DMS53 (cell line): ENCODE measurements around the gene TMEM131L.
"Not testable (repeated sequence)": the region's sequence is repeated elsewhere in the genome, so short reads cannot be mapped to it uniquely, and the experiment has no call there.

Experiments used
- DNase-seq: peaks from one replicate; lab custom pipeline; 2025; lab: John Stamatoyannopoulos, UW

Gene TMEM131L

DNA sequence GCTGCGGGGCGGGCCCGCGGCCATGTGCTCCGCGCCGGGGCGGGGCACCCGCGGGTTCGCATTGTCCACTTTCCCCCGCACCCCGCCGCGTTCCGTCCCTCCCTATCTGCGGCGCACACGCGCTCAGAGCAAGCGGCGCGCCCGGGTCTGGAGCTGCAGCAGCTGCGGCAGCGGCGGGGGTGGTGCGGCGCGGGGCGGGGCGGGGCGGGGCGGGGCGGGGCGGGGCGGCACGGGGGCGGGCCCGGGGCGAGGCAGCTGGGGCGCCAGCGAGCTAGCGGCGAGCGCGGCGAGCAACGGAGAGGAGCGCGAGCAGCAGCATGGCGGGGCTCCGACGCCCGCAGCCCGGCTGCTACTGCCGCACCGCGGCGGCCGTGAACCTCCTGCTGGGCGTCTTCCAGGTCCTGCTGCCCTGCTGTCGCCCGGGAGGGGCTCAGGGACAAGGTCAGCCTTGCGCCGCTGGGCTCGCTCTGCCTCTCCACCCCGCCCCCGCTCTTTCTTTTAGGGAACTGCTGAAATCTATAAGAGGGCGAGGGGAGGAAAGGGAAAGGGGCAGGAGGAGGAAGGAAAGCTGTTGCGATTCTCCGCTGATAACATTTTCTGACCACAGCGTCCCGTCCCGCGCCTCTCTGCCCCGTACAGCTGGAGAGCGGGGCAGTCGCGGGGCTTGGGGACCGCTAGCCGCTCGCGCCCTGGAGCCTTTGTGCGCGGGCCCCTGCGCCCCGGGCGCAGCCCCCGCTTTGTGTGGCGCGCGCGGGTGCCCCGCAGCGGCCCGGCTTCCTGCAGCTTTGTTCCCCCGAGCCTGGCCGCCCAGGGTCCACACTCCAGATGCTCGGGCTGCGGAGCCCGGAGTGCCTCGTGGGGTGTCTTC lies at the start of gene TMEM131L:
Gene TMEM131L (plus strand): TSS at position 280 of the 868 bp plus-strand sequence. CDS start 38 bp downstream, at position 318.
- DNase-seq, result peak; percentile 89

GRCh38 chr4:153416456-153416855 lies 49.7 kb upstream of the TMEM131L start:
- DNase-seq, result not testable (repeated sequence)

- DNase-seq, result no peak
Observed at GRCh38 chr4:153418121-153418520, 48.0 kb upstream of the TMEM131L start.

DNA sequence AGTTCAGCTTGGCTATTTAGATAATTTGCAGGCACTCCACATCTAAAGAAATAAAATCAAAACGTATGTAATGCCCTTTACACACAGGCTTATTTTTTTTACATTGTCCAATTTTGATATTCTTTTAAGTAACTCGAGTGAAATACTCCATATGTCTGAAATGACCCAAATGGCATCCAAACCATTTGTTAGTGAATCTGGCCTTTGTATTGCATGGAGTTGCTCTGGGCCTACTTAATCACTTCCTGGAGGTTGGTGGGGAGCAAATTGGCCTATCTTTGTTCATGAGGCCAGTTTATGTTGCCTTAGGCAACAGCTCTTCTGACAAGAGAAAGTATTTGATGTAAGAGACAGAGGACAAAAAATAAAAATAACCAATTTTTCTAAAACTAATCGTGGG lies 47.6 kb upstream of the TMEM131L start:
- no peak for DNase-seq

GRCh38 chr4:153419029-153419428 lies 47.1 kb upstream of the TMEM131L start:
- DNase-seq, result no peak

DNA sequence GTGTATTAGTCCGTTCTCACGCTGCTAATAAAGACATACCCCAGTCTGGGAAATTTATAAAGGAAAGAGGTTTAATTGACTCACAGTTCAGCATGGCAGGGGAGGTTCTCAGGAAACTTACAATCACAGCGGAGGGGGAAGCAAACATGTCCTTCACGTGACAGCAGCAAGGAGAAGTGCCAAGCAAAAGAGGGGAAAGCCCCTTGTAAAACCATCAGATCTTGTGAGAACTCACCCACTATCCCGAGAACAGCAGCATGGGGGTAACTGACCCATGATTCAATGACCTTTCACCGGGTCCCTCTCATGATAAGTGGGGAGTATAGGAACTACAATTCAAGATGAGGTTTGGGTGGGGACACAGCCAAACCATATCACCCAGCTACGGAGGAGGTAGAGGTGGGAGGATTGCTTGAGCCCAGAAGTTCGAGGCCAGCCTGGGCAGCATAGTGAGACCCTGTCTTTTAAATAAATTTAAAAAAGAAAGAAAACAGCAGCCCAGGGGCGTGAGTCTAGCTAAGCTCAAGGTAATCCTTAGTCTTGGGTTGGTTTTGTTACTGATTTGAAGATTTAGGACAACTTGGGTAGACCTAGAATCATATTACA lies 46.4 kb upstream of the TMEM131L start:
- no peak for DNase-seq

- DNase-seq, result no peak
Observed at GRCh38 chr4:153420361-153420760, 45.8 kb upstream of the TMEM131L start.

GRCh38 chr4:153421941-153422340 lies 44.2 kb upstream of the TMEM131L start:
- no peak for DNase-seq

- no peak for DNase-seq
Observed at GRCh38 chr4:153426207-153426885, 39.8 kb upstream of the TMEM131L start.

DNA sequence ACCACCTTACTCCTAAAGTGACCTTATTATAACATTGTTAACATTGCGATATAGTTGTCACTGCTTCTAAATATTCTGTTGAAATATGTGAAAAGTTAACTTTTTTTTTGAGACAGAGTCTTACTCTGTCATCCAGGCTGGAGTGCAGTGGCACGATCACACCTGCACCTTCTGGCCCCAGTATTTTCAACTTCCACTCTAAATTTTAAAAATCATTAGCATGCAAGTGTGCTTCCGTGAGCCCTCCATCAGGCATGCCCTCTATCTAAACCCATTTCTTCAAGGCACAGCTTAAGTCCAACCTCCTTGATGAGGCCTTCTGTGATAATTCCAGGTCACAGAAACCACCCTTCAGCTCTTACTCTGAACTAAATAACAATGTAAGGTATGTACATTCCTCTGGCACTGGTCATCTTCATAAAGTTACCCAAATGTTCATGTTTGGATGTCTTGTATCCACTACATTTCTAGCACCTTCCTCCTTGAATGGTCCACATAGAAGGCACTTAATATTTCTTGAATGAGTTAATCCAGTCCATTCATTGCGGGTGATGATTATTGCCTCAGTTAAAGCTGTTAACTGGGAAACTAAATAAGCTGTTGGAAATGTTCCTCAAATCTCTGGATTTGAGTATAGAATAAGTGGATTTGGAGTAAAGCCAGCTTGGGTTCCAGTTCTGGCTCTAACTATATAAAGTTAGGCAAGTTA lies 38.6 kb upstream of the TMEM131L start:
- no peak for DNase-seq

DNA sequence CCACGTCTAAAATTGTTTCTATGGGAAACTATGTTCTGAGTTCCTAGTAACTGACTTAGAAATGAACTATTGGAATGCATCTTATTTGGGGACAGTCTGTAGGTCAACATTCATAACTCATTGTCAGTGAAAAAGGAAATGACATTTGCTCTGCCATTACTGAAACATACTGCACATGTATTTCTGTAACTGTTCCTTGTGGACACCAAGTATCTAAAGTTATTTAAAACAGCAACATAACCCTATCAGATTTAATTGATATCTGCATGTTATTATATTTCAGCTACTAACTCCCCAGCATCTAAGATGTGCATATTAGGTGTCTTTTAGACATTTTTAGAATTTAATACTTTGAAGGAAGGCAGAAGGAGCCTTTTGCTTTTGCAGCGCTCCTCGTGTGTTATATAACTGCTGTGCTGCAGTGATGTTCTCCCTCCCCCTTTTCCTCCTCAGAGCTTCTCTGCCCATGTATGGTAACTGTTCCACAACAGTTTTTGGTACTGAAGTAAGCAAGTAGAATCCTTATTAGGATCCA lies 37.2 kb upstream of the TMEM131L start:
- DNase-seq, result no peak

DNA sequence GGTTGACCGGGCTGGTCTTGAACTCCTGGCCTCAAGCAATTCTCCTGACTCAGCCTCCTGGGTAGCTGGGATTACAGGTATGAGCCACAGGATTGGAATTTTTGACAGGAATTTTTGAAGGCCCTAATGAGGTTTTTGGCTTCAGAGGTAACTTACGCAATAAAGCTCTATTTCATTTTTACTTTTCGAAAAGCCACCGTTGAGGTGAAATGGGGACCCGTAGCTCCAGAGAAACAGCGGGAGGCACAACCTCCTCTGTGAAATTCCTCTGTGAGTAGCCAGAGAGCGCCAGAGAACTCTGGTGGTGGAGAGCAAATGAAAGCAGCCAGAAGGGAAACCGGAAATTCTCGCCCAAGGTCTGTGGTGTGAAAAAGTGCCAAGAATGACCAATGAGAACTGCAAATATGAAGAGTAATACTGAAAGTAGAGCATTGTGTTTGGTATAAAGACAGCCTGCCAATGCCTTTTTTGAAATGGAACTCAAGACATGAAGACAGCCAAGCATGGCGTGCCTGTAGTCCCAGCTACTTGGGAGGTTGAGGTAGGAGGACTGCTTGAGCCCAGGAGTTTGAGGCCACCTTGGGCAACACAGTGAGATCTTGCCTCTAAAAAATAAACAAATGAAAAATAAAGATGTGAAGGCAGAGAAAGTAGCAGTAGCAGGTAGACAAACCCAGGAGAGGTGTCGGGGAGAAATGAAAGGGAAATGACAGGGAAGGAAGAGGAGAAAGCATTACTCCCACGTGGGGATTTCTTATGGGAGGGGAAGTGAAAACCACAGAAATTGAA lies 33.0 kb upstream of the TMEM131L start:
- peak; percentile 73 for DNase-seq

DNA sequence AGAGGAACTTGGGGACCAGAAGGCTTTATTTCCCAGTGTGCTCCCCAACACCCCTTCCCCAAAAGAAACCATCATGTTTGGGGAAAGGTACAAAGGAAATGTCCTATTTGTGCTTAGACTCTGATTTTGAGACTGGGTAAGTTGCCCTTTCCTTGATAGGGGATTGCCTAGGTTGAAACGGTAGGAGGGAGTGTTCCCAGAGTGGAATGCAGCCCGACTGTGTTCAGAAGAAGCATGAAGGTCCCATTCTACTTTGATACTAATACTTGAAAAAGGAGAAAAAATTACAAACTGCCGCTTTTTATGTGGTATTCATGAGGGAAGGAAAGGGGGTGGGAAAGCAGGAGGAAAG lies 32.4 kb upstream of the TMEM131L start:
- no peak for DNase-seq

DNA sequence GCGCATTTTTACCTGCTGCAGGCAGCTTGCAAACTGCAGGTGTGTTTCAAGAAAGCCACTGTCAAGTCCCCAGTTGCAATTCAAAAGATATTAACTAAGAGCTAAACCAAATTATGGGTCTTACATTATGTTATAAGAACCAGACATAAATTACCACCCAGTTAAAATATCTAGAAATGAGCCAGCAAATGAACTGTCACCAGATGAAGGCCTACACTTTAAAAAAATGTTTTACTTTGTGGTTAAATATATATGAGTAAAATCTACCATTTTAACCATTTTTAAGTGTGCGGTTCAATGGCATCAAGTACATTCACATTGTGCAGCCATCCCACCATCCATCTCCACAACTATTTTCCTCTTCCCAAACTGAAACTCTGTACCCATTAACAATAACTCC lies 32.0 kb upstream of the TMEM131L start:
- DNase-seq, result no peak

DNA sequence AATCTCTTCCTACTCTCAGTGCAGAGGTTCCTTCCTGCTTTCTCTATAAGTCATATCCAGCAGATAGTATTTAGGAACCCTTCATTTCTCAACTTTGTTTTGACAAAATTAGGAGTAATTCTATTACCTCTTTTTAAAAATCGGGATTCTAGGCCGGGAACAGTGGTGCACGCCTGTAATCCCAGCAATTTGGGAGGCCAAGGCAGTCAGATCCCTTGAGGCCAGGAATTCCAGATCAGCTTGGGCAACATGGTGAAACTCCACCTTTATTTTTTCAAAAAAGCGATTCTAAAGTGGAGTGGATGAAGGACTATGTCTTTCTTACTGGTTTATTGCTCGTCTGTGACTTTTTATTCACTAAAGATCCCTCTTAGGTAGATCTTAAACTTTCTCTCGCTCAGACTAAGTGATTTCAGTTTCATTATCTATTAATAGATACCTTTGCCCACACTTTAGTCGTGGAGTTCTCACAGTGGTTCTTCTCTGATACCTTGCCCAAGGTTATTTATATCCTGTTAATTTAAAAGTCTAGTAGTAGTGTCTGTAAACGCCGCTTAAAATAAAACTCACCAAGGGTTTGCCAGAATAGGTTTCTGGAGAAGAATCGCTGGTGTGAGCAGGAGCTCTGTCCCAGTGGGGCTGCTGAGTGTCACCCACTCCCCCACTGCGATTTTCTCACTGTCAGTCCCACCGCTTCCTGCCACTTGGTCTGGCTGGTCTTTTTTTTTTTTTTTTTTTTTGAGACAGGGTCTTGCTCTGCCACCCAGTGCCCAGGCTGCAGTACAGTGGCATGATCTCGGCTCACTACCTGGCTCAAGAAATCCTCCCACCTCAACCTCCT lies 27.0 kb upstream of the TMEM131L start:
- no peak for DNase-seq

DNA sequence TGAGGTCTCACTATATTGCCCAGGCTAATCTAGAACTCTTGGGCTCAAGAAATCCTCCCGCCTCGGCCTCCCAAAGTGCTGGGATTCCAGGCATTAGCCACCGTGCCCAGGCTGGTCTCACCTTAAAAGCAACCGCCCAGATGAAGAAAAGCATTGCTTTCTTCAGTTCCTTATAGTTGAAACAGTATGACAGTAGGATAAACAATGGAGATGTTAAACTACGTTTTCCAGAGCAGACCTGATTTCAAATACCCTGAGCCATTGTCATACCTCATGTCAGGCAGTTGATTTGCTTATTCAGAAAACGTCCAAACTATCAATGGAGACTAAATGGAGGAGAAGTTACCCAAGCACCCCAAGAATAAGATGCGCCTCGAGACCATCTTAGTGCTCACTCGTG lies 26.3 kb upstream of the TMEM131L start:
- DNase-seq, result no peak

GRCh38 chr4:153440475-153440874 lies 25.7 kb upstream of the TMEM131L start:
- no peak for DNase-seq

GRCh38 chr4:153447175-153447905 lies 18.8 kb upstream of the TMEM131L start:
- no peak for DNase-seq

- DNase-seq, result no peak
Observed at GRCh38 chr4:153448003-153448731, 18.0 kb upstream of the TMEM131L start.
